AG04449 (cell line): Measurements from ENCODE around the gene BAHD1.

Source experiments
- CTCF ChIA-PET: fragments of 350-600 bp; formaldehyde crosslinking; extraction: SDS; loops from one replicate; lab custom pipeline; 2021; ENCODE audit warnings: antibody characterized with exemption; lab: Yijun Ruan, JAX
- POLR2A ChIA-PET: fragments of 400-600, 350-600 bp; formaldehyde crosslinking; extraction: SDS; loops from one replicate; lab custom pipeline; 2020; ENCODE audit warnings: antibody characterized with exemption, inconsistent platforms; lab: Yijun Ruan, JAX
- DNase-seq: peaks from one replicate; pipeline ENCODE4 v3.0.0-alpha.2; 2010; ENCODE audit warnings: low read depth, low spot score
- H3K4me3 ChIP-seq: 2 replicates; pipeline ENCODE4 v1.5.1; 2011; ENCODE audit warnings: low read depth, mild to moderate bottlenecking, control low read depth, low read length
- CTCF ChIP-seq: IDR thresholded peaks from one replicate; pipeline ENCODE4 v1.5.1; 2011; ENCODE audit warnings: mild to moderate bottlenecking, moderate library complexity, low read length, control low read depth, inconsistent platforms; ENCODE audit not compliant: insufficient read depth; ENCODE audit errors: missing control alignments

The BAHD1 gene

GRCh38 chr15:40465939-40466338 lies 25.2 kb downstream of the BAHD1 start:
- no peak for TF ChIP-seq CTCF
- H3K4me3 ChIP-seq: no peak overlapping the region
- CTCF ChIA-PET: no interaction called here
- POLR2A ChIA-PET: no interaction called here
- DNase-seq: no peak

GRCh38 chr15:40466426-40467260 lies 25.9 kb downstream of the BAHD1 start:
- POLR2A ChIA-PET: no interaction called here
- no peak for TF ChIP-seq CTCF
- DNase-seq: no peak
- H3K4me3 ChIP-seq: no peak overlapping the region
- CTCF ChIA-PET: no interaction called here

GRCh38 chr15:40467261-40467615 lies 26.5 kb downstream of the BAHD1 start:
- H3K4me3 ChIP-seq: no peak overlapping the region
- ChIA-PET CTCF (no interaction called here), POLR2A (no interaction called here)
- TF ChIP-seq CTCF: no peak
- DNase-seq: no peak

GRCh38 chr15:40468898-40469331 lies 28.2 kb downstream of the BAHD1 start:
- DNase-seq: no peak
- H3K4me3 ChIP-seq: no peak overlapping the region
- CTCF ChIA-PET: interaction anchor here (1.1 kb wide), 1 partner anchor 10 kb away, joined by 5 read pairs; no protein-coding TSS in a partner anchor
- no peak for TF ChIP-seq CTCF
- POLR2A ChIA-PET: no interaction called here

- TF ChIP-seq CTCF: no peak
- CTCF ChIA-PET: interaction anchor here (0.7 to 1.2 kb wide), 6 partner anchors 11 to 48 kb away, joined by 3 to 5 read pairs (median 3); partner anchors contain the start of gene BAHD1
- H3K4me3 ChIP-seq: peak overlapping the region; percentile 71
- no peak for DNase-seq
- POLR2A ChIA-PET: no interaction called here
Observed at GRCh38 chr15:40469776-40470390, 29.1 kb downstream of the BAHD1 start.

- CTCF ChIA-PET: interaction anchor here (1.0 to 1.2 kb wide), 4 partner anchors 10 to 49 kb away, joined by 3 read pairs; partner anchors contain the start of gene BAHD1
Observed at GRCh38 chr15:40470423-40471104, 29.8 kb downstream of the BAHD1 start, which contains the start of gene CHST14. TSS of gene CHST14 (plus strand) at chr15:40470984. CDS start at chr15:40471214, 230 bp downstream.

More at GRCh38 chr15:40470423-40471104, 29.8 kb downstream of the BAHD1 start, which contains the start of gene CHST14:
- DNase-seq: no peak
- H3K4me3 ChIP-seq: peak within 1 kb of the TSS; percentile 71
- TF ChIP-seq CTCF: no peak
- POLR2A ChIA-PET: no interaction called here
